Hepatocyte (in vitro differentiated cells): Measurements from ENCODE around the gene OR6J1. TPM values are rescaled to one million over a fixed set of nuclear protein-coding genes. Genes with fewer than 3 reads are reported as not detected.

Experiments used
- DNase-seq: peaks from one replicate; pipeline ENCODE4 v3.0.0-alpha.2; 2016; ENCODE audit warnings: low spot score
- H2AFZ ChIP-seq: fragments of 200-600 bp; sonication (generic); 2 replicates; pipeline ENCODE4 v1.6.0; 2016; ENCODE audit warnings: antibody characterized with exemption, mild to moderate bottlenecking
- H3K27ac ChIP-seq: fragments of 200-600 bp; sonication (generic); 2 replicates; pipeline ENCODE4 v1.5.1; 2016; ENCODE audit warnings: mild to moderate bottlenecking
- H3K27me3 ChIP-seq: fragments of 200-600 bp; sonication (generic); 2 replicates; pipeline ENCODE4 v1.6.1; 2016
- H3K36me3 ChIP-seq: fragments of 200-600 bp; sonication (generic); replicated peaks from 2 replicates; pipeline ENCODE4 v1.5.1; 2016; ENCODE audit warnings: low read depth; ENCODE audit not compliant: insufficient read depth
- H3K4me1 ChIP-seq: fragments of 200-600 bp; sonication (generic); 2 replicates; pipeline ENCODE4 v1.5.1; 2016; ENCODE audit warnings: mild to moderate bottlenecking, moderate library complexity; ENCODE audit not compliant: insufficient read depth
- H3K4me2 ChIP-seq: fragments of 200-600 bp; sonication (generic); 2 replicates; pipeline ENCODE4 v1.6.0; 2016
- H3K4me3 ChIP-seq: fragments of 200-600 bp; sonication (generic); 2 replicates; pipeline ENCODE4 v1.5.1; 2016; ENCODE audit warnings: mild to moderate bottlenecking
- H3K79me2 ChIP-seq: fragments of 200-600 bp; sonication (generic); 2 replicates; pipeline ENCODE4 v1.6.0; 2017; ENCODE audit warnings: mild to moderate bottlenecking
- H3K9me2 ChIP-seq: fragments of 200-600 bp; sonication (generic); replicated peaks from 2 replicates; pipeline ENCODE4 v1.6.0; 2017; ENCODE audit warnings: mild to moderate bottlenecking; ENCODE audit not compliant: insufficient read depth
- H3K9me3 ChIP-seq: fragments of 200-600 bp; sonication (generic); 2 replicates; pipeline ENCODE4 v1.5.1; 2016; ENCODE audit warnings: low read depth, mild to moderate bottlenecking
- H4K20me1 ChIP-seq: fragments of 200-600 bp; sonication (generic); 2 replicates; pipeline ENCODE4 v1.6.0; 2016; ENCODE audit warnings: mild to moderate bottlenecking; ENCODE audit not compliant: insufficient read depth, poor library complexity, severe bottlenecking
- CTCF ChIP-seq: fragments of 200-600 bp; sonication (generic); IDR thresholded peaks from 2 replicates; pipeline ENCODE4 v1.5.1; 2016; ENCODE audit warnings: antibody characterized with exemption, mild to moderate bottlenecking; ENCODE audit not compliant: poor library complexity
- EZH2 ChIP-seq: fragments of 200-600 bp; sonication (generic); IDR thresholded peaks from 2 replicates; pipeline ENCODE4 v1.6.1; 2016; ENCODE audit warnings: antibody characterized with exemption, mild to moderate bottlenecking, borderline replicate concordance
- EZH2phosphoT487 ChIP-seq: fragments of 200-600 bp; sonication (generic); IDR thresholded peaks from one replicate; pipeline ENCODE4 v1.6.1; 2018; ENCODE audit warnings: antibody characterized with exemption, mild to moderate bottlenecking, low read depth, moderate library complexity; ENCODE audit not compliant: unreplicated experiment, severe bottlenecking
- WGBS: methylation state at CpG from one replicate; pipeline ENCODE4 v1.1.6; 2016; ENCODE audit warnings: low lambda C conversion rate; ENCODE audit errors: missing lambda C conversion rate; 5-methylcytosine and 5-hydroxymethylcytosine counted together
- polyA plus RNA-seq: library from polyadenylated mRNA; unstranded; fragments of >200 nt; fragmentation: Nextera tagmentation; extraction: Ambion mirVana; gene quantifications from 2 replicates; pipeline ENCODE4 v1.2.1, GENCODE V29; 2016
- total RNA-seq: library from RNA; depleted of rRNA; stranded (reverse); fragments of >200 nt; gene quantifications from 2 replicates; pipeline ENCODE4 v1.2.3, GENCODE V29; 2014

The OR6J1 gene
- total and polyA plus RNA-seq, 2 experiments from 2014 or later, result 0.03 TPM; not detected in 1

GRCh38 chr14:22594156-22594716 lies 49.9 kb downstream of the OR6J1 start:
- H3K27me3 ChIP-seq, result no peaks in the 10 kb centered on the region
- H3K9me2 ChIP-seq, result no peaks in the 10 kb centered on the region
- H3K4me3 ChIP-seq, result no peak overlapping the region
- H3K9me3 ChIP-seq, result no peaks in the 10 kb centered on the region
- H3K36me3 ChIP-seq, result no peaks in the 10 kb centered on the region
- peaks cover 5% of the 10 kb centered on the region for H3K4me1 ChIP-seq
- no peak overlapping the region for H3K4me2 ChIP-seq
- no peak for TF ChIP-seq CTCF
- 50% methylated on average over 4 of the region's 4 CpGs for WGBS
- no peak overlapping the region for H2AFZ ChIP-seq
- H3K79me2 ChIP-seq, result peaks cover 1% of the 10 kb centered on the region
- no peak overlapping the region for H3K27ac ChIP-seq
- H4K20me1 ChIP-seq, result no peaks in the 10 kb centered on the region
- no peak for DNase-seq

- H3K79me2 ChIP-seq, result peaks cover 2% of the 10 kb centered on the region
- H3K27ac ChIP-seq, result no peak overlapping the region
- H3K36me3 ChIP-seq, result no peaks in the 10 kb centered on the region
- no peaks in the 10 kb centered on the region for H4K20me1 ChIP-seq
- H3K9me3 ChIP-seq, result no peaks in the 10 kb centered on the region
- H3K4me1 ChIP-seq, result peaks cover 5% of the 10 kb centered on the region
- no peak for DNase-seq
- no peaks in the 10 kb centered on the region for H3K27me3 ChIP-seq
- no peak overlapping the region for H2AFZ ChIP-seq
- no peak overlapping the region for H3K4me2 ChIP-seq
- H3K4me3 ChIP-seq, result no peak overlapping the region
- WGBS, result 98% methylated on average over 2 of the region's 2 CpGs
- no peaks in the 10 kb centered on the region for H3K9me2 ChIP-seq
- TF ChIP-seq EZH2 (no peak), EZH2phosphoT487 (no peak), CTCF (no peak)
Observed at GRCh38 chr14:22593601-22594000, 50.6 kb downstream of the OR6J1 start.

GRCh38 chr14:22593189-22593588 lies 51.0 kb downstream of the OR6J1 start:
- Histone ChIP-seq H4K20me1 (no peaks in the 10 kb centered on the region), H3K9me2 (no peaks in the 10 kb centered on the region), H3K36me3 (no peaks in the 10 kb centered on the region), H3K4me2 (no peak overlapping the region), H3K4me3 (no peak overlapping the region), H3K27me3 (no peaks in the 10 kb centered on the region), H3K9me3 (no peaks in the 10 kb centered on the region), H3K27ac (no peak overlapping the region), H3K4me1 (peaks cover 5% of the 10 kb centered on the region), H2AFZ (no peak overlapping the region), H3K79me2 (peaks cover 6% of the 10 kb centered on the region)
- TF ChIP-seq EZH2phosphoT487, result no peak
- no peak for TF ChIP-seq CTCF
- TF ChIP-seq EZH2, result no peak
- DNase-seq, result no peak
- WGBS, result 57% methylated on average over 3 of the region's 3 CpGs
